ENCODE results near the gene BTBD18.

DNA sequence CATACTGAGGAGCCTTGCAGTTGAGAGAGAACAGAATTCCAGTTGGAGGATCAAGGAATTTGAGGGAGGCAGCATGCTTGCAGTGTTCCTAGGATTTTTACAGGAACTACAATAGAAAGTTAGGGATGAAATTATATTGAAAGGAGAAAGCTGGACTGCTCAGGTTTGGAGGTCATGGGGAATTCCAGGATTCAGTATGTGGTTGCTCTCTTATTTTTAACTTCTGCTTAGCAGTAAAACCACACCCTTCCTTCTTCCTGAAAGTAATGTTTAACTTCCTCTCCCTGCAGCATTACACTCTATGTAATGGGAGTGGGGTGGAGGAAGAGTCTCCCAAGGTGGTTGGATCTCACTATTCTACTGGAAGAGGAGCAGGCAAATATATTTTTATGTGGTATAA lies 41.3 kb upstream of the BTBD18 start:
- TF ChIP-seq EP300 (IDR thresholded peaks at IDR 0.05) (no peak), POLR2A (IDR thresholded peaks at IDR 0.05; ENCODE audit: low read depth) (no peak), CTCF (IDR thresholded peaks at IDR 0.05) (no peak)
